Measurements from ENCODE around the gene EIF3L.

Gene EIF3L

GRCh38 chr22:37905534-37906363, 56.5 kb downstream of the EIF3L start, which contains the start of gene MICALL1:
Gene MICALL1 (plus strand): TSS chr22:37906297. CDS start chr22:37906423, 126 bp downstream.
- DNase-seq (ENCODE audit: low spot score), result peak; percentile 61

DNA sequence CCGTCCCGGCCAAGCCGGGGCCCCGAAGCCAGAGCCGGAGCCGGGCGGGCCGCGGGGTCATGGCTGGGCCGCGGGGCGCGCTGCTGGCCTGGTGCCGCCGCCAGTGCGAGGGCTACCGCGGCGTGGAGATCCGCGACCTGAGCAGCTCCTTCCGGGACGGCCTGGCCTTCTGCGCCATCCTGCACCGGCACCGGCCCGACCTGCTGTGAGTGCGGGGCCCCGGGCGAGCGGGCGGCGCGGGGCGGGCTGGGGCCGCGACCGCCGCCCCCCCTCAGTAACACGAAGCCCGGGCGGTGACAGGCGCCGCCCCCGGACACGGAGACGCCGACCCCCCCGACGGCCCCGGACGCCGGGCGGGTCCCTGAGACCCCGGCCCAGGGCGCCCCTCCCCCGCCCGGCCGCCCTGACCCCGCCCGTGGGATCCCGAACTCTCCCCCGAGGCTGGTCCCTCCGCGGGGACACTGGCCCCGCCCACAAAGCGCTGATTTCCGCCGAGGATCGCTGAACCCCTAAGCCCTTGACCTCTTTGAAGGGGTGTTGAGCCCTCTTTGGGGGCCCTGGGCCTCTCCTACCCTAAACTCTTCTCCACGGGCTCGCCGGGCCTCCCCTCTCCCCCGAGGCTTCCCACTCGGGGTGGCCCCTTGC, 57.3 kb downstream of the EIF3L start:
- DNase-seq (ENCODE audit: low spot score), result no peak

DNA sequence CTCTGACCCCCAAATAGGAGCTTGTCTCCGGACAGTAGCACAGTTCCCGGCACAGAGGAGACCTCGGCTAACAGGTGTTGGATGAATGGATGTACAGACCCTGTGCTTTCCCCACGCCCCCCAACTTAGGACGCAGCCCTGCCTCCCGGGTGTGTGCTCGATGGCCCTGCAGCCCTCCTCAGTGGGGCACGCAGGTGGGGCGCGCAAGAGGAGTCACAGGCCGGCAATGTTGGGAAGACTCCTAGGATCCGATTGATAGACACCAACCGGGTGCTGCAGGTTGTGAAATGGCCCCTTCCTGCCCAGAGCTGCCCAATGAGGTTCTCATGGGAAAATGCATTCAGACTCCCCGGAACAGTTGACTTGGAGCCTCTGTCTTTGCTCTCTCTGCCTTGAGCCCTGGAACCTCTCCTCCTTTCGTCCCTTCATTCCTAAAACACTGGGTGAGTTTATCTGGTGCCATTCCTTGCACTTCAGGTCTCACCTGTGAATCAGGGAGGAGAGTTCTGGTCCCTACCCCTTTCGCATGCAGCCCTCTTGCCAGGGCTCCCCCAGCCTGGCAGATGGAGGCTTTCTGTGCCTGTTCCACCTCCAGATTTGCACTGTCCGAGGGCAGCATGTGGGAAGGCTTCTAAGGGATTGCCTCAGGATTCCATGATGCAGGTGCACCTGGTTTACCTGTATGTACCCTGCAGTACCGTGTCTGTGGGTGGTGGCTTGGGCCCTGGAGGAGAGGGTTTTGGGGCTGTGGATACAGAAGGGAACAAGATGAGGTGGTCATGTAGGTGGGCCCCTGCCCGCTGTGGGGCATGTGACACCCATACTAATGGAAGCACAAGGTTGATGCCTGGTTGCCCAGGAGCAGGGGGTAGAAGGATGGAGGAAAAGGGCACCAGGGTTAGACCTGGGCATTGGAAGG, 58.1 kb downstream of the EIF3L start:
- no peak for DNase-seq (ENCODE audit: low spot score)

- no peak for DNase-seq (ENCODE audit: low spot score)
Observed at GRCh38 chr22:37909766-37910165, 60.5 kb downstream of the EIF3L start.

DNA sequence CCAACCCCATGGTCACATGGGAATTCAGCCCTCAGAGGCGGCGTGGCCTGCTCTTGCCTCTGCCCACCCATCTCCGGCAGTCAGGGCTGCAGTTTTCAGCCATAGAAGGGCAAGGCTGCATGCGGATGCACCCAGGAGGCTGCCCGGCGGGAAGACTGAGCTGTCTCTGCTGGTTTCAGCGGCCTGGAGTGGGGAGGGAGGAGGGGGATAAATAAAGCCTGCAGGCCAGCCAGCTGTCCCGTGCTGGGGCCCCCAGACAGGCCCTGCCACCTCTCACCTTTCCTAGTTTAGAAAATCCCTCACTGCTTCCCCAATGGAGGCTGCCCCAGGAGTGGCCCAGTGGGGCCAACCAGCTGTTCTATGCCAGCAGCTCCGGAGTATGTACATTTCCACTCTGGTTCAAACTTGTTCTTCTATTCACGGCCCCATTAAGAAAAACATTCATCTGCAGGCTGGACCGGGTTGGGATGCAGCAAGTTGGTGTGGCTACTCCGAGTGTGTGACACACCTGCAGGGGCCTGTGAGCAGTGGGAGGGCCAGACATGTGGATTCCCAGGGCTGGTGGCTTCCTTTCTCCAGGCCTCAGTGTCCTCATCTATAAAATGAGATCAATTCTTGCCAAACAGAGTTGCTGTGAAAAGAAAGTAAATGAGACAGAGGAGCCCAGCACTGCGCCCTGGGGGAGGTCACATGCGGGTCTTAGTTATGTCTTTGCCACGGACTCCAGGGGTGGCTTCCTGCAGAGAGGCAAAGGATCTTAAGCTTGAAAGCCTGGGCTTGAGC, 61.9 kb downstream of the EIF3L start:
- no peak for DNase-seq (ENCODE audit: low spot score)

DNA sequence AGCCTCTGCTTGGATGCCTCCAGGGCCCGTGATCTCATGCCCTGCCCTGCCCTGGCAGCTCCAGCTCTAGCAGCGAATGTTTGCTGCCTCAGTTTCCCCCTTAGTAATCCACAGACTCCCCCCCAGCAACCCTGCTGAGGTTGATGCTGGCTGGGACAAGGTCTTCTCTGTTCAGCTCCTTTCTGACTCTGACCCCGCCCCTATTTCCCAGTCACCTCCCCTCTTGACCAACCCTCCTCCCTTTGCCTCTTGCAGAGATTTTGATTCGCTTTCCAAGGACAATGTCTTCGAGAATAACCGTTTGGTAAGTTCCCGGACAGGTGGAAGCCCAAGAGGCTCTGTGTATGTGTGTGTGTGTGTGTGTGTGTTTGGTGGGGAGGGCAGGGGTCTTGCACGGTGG, 62.5 kb downstream of the EIF3L start:
- no peak for DNase-seq (ENCODE audit: low spot score)

DNA sequence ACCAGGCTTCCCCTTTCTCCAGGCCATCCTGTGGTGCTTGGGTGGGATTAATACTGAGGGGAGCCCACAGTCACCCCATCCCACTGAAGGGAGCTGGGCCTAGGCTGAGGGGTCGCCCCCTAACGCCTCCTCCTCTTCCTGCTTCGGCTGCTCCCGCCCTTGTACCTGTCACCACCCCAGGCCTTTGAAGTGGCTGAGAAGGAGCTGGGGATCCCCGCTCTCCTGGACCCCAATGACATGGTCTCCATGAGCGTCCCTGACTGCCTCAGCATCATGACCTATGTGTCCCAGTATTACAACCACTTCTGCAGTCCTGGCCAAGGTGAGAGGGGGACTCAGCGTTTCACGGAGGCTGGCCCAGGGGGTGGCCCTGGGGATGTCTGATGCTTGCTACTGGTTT, 63.0 kb downstream of the EIF3L start:
- no peak for DNase-seq (ENCODE audit: low spot score)

GRCh38 chr22:37913233-37913721, 64.1 kb downstream of the EIF3L start:
- DNase-seq (ENCODE audit: low spot score), result no peak

GRCh38 chr22:37916311-37916710, 67.1 kb downstream of the EIF3L start:
- no peak for DNase-seq (ENCODE audit: low spot score)

DNA sequence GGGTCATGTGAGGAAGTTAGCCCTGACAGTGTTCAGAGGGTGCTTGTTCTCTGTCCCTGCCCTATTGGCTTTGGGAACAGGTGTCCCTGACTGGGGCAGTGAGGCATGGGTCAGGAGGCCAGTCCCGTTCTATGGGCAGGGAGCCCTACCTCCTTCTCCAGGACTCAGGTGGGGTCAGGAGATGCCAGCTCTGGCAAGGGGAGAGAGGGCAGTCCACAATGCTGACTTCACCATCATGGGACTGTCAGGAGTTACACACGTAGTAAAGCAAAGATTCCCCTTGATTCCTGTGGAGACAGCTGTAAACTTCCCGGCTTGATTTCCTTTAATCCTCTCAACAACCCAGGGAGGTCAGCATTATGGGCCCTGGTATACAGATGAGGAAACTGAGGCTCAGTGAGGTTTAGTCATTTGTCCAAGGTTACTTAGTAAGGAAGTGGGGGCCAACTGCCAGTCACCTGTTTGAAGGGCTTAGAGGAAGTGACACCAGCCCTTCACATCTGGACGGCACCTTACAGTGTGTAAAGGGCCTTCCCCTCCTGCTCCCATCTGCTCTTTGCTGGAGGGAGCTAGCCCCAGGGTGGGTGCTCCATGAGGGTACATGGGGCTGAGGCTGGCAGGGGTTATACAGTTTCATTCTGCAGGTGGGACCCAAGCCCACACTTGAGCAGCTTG, 68.8 kb downstream of the EIF3L start:
- DNase-seq (ENCODE audit: low spot score), result no peak

- no peak for DNase-seq (ENCODE audit: low spot score)
Observed at GRCh38 chr22:37918580-37919270, 69.5 kb downstream of the EIF3L start.

DNA sequence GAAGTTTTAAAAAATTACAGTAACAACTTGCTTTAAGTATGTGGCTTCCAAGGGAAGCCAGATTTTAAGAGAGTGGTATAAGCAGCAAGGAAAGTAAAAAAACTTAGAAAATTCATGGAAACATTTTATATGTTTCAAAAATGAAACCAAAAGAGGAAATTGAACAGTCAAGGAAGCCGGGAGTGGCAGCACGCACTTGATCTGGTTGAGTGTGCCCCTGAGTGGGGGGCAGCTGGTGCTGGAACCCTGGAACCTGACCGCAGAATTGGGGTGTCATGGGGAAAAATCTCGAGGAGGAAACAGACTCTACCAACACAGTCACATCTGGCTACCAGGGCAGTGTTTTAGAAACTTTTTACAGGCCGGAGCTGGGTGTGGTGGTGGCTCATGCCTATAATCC, 70.9 kb downstream of the EIF3L start:
- DNase-seq (ENCODE audit: low spot score), result no peak

- DNase-seq (ENCODE audit: low spot score), result no peak
Observed at GRCh38 chr22:37922191-37922590, 73.0 kb downstream of the EIF3L start.

GRCh38 chr22:37923927-37924326, 74.7 kb downstream of the EIF3L start:
- DNase-seq (ENCODE audit: low spot score), result no peak

DNA sequence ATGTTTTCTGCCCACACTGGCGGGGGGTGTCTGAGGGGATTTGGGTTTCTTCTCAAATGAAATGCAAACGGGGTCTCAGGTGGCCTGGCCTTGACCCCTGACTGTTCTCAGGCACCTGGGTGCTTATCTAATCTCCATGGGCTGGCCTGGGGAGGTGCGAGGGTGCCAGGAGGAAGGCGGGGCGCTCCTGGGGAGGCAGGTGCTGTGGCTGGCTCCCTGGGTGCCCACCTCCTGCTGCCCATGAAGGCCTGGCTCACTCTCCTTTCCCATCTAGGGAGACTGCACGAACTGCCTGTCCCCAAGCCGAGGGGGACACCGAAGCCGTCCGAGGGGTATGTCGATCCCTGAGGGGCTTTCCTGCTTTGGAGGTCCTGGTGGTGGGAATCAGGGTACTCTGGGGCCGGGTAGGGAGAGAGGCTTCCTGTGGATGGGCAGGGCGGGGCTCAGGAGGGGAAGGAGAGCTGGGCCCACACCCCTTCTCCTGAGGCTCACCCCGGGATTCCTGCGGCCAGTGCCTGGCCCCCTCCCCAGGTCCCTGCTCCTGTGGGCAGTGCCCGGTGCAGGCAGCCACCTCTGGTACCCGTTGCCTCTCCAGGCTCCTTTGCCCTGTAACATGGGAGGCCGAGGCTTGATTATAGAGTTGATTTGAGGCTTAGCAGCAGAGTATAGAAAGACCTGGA, 75.3 kb downstream of the EIF3L start:
- DNase-seq (ENCODE audit: low spot score), result no peak

GRCh38 chr22:37925330-37925729, 76.1 kb downstream of the EIF3L start:
- DNase-seq (ENCODE audit: low spot score), result no peak

DNA sequence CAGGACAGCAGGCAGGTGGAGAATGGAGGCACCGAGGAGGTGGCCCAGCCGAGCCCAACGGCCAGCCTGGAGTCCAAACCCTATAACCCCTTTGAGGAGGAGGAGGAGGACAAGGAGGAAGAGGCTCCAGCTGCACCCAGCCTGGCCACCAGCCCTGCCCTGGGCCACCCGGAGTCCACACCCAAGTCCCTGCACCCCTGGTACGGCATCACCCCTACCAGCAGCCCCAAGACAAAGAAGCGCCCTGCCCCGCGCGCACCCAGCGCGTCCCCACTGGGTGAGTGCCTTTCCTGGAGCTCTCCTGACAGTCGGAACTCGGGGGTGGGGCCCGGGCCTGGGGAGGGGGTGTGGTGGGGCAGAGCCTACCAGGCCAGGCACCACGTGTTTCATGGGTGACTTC, 76.5 kb downstream of the EIF3L start:
- DNase-seq (ENCODE audit: low spot score), result no peak

GRCh38 chr22:37926358-37926757, 77.1 kb downstream of the EIF3L start:
- no peak for DNase-seq (ENCODE audit: low spot score)

- DNase-seq (ENCODE audit: low spot score), result no peak
Observed at GRCh38 chr22:37926771-37927636, 77.8 kb downstream of the EIF3L start.

Measured in COLO829 (cell line).